HG02571 (cell line): ENCODE data around the gene UBE2E2.
A peak's percentile ranks its signal among the peaks of the same experiment; 100 is the strongest.

Experiments
- ATAC-seq: cut with Tn5 transposase; IDR thresholded peaks from one replicate; pipeline ENCODE4 v1.9.1; 2021; ENCODE audit warnings: mild to moderate bottlenecking, moderate library complexity; ENCODE audit not compliant: unreplicated experiment

UBE2E2 gene

GRCh38 chr3:23501201-23501802 lies 298.2 kb downstream of the UBE2E2 start:
- ATAC-seq, result no peak

GRCh38 chr3:23508464-23508863 lies 305.3 kb downstream of the UBE2E2 start:
- ATAC-seq, result no peak

GRCh38 chr3:23518441-23518840 lies 315.3 kb downstream of the UBE2E2 start:
- ATAC-seq, result no peak

- ATAC-seq, result peak; percentile 53
Observed at GRCh38 chr3:23519314-23520208, 316.4 kb downstream of the UBE2E2 start.

GRCh38 chr3:23527326-23527725 lies 324.2 kb downstream of the UBE2E2 start:
- ATAC-seq, result no peak

- ATAC-seq, result no peak
Observed at GRCh38 chr3:23533596-23533995, 330.5 kb downstream of the UBE2E2 start.

GRCh38 chr3:23533996-23534395 lies 330.9 kb downstream of the UBE2E2 start:
- no peak for ATAC-seq

GRCh38 chr3:23537101-23537551 lies 334.0 kb downstream of the UBE2E2 start:
- ATAC-seq, result no peak

- no peak for ATAC-seq
Observed at GRCh38 chr3:23539185-23539584, 336.1 kb downstream of the UBE2E2 start.

- ATAC-seq, result no peak
Observed at GRCh38 chr3:23540600-23540999, 337.5 kb downstream of the UBE2E2 start.

GRCh38 chr3:23542079-23542478 lies 339.0 kb downstream of the UBE2E2 start:
- no peak for ATAC-seq

GRCh38 chr3:23546181-23546580 lies 343.1 kb downstream of the UBE2E2 start:
- no peak for ATAC-seq

GRCh38 chr3:23547905-23548650 lies 345.0 kb downstream of the UBE2E2 start:
- no peak for ATAC-seq

- ATAC-seq, result no peak
Observed at GRCh38 chr3:23548706-23549105, 345.6 kb downstream of the UBE2E2 start.

GRCh38 chr3:23549148-23549910 lies 346.2 kb downstream of the UBE2E2 start:
- ATAC-seq, result no peak

GRCh38 chr3:23550402-23550801 lies 347.3 kb downstream of the UBE2E2 start:
- peak; percentile 90 for ATAC-seq

GRCh38 chr3:23552506-23552905 lies 349.4 kb downstream of the UBE2E2 start:
- ATAC-seq, result no peak

GRCh38 chr3:23553353-23553752 lies 350.2 kb downstream of the UBE2E2 start:
- no peak for ATAC-seq

- ATAC-seq, result no peak
Observed at GRCh38 chr3:23565041-23565775, 362.1 kb downstream of the UBE2E2 start.

- ATAC-seq, result no peak
Observed at GRCh38 chr3:23566499-23566898, 363.4 kb downstream of the UBE2E2 start.
